ENCODE measurements around the gene C6orf136. TPM values are rescaled to one million over a fixed set of nuclear protein-coding genes. Genes with fewer than 3 reads are reported as not detected.

The C6orf136 gene
- total RNA-seq, 1 experiment from 2014 or later = 34.8 TPM

DNA sequence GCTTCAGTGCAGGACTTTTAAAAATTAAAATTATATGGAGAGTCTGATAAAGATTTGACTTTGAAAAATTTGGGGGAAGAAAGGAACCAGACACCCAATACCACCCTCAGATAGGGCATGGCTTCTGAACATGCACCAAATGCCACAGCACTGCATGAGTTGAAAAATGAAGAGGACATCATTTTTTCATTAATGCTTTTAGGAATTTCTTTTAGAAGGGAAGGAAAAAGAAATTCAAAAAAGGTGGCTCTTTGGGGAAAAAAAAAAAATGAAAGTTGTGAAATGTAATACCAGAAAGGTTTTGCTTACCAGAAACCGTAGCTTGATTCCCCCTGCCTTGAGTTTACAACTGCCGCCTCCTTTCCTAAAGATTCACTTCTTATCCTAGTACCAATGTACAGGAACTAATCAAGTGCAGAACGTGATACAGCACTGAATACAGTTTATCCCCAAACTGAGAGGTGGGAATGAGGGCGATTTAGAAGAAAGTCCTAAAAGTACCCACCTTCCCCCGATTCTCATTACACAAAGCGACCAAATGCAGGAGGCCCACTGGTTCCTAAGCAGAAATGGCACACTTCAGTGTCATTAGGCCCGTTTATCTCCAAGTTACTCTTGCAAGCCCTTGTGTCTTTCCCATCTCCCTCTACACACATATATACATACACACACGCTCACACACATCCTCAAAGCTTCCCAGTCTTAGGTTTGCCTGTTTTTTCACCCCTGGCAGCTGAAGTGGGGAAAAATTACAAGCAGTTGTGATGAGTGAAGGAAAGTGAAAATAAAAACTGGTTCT, 32.7 kb upstream of the C6orf136 start:
- RAD21 ChIA-PET (ENCODE audit: low non-redundant PET in 1 of 2, low total read pairs in 2 of 2, uncharacterized antibody in 2 of 2, unreplicated experiment in 2 of 2) = interaction anchor here in 1 of 2 experiments (0.7 to 1.0 kb wide), 2 partner anchors 18 to 117 kb away, joined by 3 read pairs; no protein-coding TSS in a partner anchor
- BruUV-seq (replicated peaks) = no TSS peak
- Histone ChIP-seq H3K36me3 (ENCODE audit: control insufficient read depth in 1 of 2, insufficient read depth in 2 of 2, low read length in 2 of 2) (peaks cover 13 to 36% of the 10 kb centered on the region in 2 experiments), H3K4me3 (replicated peaks in 1 of 2; ENCODE audit: low read depth in 1 of 2, low read length in 2 of 2) (peak overlapping the region in 1 of 2 experiments; percentile 15; a peak in 2 of 4 replicates), H3K79me2 (ENCODE audit: insufficient read depth, low read length) (peaks cover 79% of the 10 kb centered on the region), H3K9me3 (ENCODE audit: control insufficient read depth in 1 of 2, insufficient read depth in 1 of 2, low read depth in 1 of 2, low read length in 2 of 2) (no peaks in the 10 kb centered on the region), H3K27me3 (ENCODE audit: insufficient read depth, low read length) (no peaks in the 10 kb centered on the region), H2AFZ (ENCODE audit: low read depth, low read length, poor library complexity, severe bottlenecking) (no peak overlapping the region), H3K27ac (ENCODE audit: low read depth, low read length) (peak overlapping the region; percentile 87), H3K9ac (ENCODE audit: low read length) (peak overlapping the region; percentile 6; the same call in 1 of the 2 replicates), H3K9me2 (ENCODE audit: insufficient read depth) (no peaks in the 10 kb centered on the region), H3K4me2 (ENCODE audit: low read length) (peak overlapping the region; percentile 87; the same call in 1 of the 2 replicates), H4K20me1 (ENCODE audit: insufficient read depth) (no peaks in the 10 kb centered on the region; the same call in 1 of the 2 replicates), H3K4me1 (ENCODE audit: control insufficient read depth in 1 of 2, insufficient read depth in 2 of 2, low read length in 2 of 2) (peaks cover 10 to 37% of the 10 kb centered on the region in 2 experiments)
- intact Hi-C loops (cut with micrococcal nuclease) = loop anchor here (5.0 to 10.0 kb wide), 2 partner anchors 132 to 201 kb away; no protein-coding TSS in a partner anchor
- DNase-seq (ENCODE audit: low read depth, low spot score) = no peak
- CTCF ChIA-PET = interaction anchor here (1.3 to 3.6 kb wide), 2 partner anchors 117 to 132 kb away, joined by 5 to 26 read pairs; no protein-coding TSS in a partner anchor
- POLR2A ChIA-PET = interaction anchor here (0.7 to 3.5 kb wide), 24 partner anchors 9 to 473 kb away, joined by 3 to 17 read pairs (median 6); partner anchors contain the start of genes ABCF1, ATAT1, GNL1 and MDC1
- no peak for ATAC-seq
- TF ChIP-seq ZFX (IDR thresholded peaks at IDR 0.05) (no peak), YY1 (IDR thresholded peaks at IDR 0.05; ENCODE audit: extremely low read depth, insufficient replicate concordance, low read depth, low read length) (no peak), ZBTB33 (IDR thresholded peaks at IDR 0.05; ENCODE audit: extremely low read depth, insufficient replicate concordance, low read length) (no peak), EZH2phosphoT487 (IDR thresholded peaks at IDR 0.05; ENCODE audit: borderline replicate concordance) (no peak), SP1 (IDR thresholded peaks at IDR 0.05; ENCODE audit: low read depth) (no peak), ZNF274 (IDR thresholded peaks at IDR 0.05; ENCODE audit: low read depth, low read length) (no peak), EGR1 (IDR thresholded peaks at IDR 0.05; ENCODE audit: low read depth) (no peak), JUND (IDR thresholded peaks at IDR 0.05) (no peak), EZH2 (IDR thresholded peaks at IDR 0.05) (no peak), POLR2A (IDR thresholded peaks at IDR 0.05; ENCODE audit: borderline replicate concordance, extremely low read depth, insufficient read depth, insufficient read length) (no peak), ELF1 (IDR thresholded peaks at IDR 0.05; ENCODE audit: borderline replicate concordance, low read depth) (no peak), CBX3 (IDR thresholded peaks at IDR 0.05; ENCODE audit: low read depth) (no peak), POLR2AphosphoS5 (IDR thresholded peaks at IDR 0.05; ENCODE audit: low read depth, low read length) (no peak; the same call in 1 of the 2 replicates), RAD21 (IDR thresholded peaks at IDR 0.05; ENCODE audit: low read depth) (no peak), CEBPB (IDR thresholded peaks at IDR 0.05; ENCODE audit: low read depth) (no peak), FOSL1 (IDR thresholded peaks at IDR 0.05; ENCODE audit: low read depth) (no peak), REST (IDR thresholded peaks at IDR 0.05; ENCODE audit: low read depth) (no peak)
- TF ChIP-seq, protein P1, sequence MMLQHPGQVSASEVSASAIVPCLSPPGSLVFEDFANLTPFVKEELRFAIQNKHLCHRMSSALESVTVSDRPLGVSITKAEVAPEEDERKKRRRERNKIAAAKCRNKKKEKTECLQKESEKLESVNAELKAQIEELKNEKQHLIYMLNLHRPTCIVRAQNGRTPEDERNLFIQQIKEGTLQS (IDR thresholded peaks at IDR 0.05) = no peak
